Keratinocyte (primary cell): ENCODE results near the gene SUN5.

Experiments
- EZH2 ChIP-seq: IDR thresholded peaks from one replicate; pipeline ENCODE4 v1.6.1; 2012; ENCODE audit warnings: inconsistent platforms, mild to moderate bottlenecking, low read length, moderate library complexity
- TF ChIP-seq, protein P1 (sequence below), 3 experiments: IDR thresholded peaks in 1 of 3; conservative IDR thresholded peaks in 1 of 3; optimal IDR thresholded peaks in 1 of 3; 2 replicates in 2 of 3; 3 replicates in 1 of 3; pipeline versions ENCODE3 to v1.5.1; 2011; ENCODE audit warnings: low read length in 3 of 3, mild to moderate bottlenecking in 3 of 3, moderate library complexity in 2 of 3, control low read depth in 1 of 3, inconsistent platforms in 1 of 3; ENCODE audit not compliant: insufficient read depth in 2 of 3; ENCODE audit errors: extremely low read depth in 1 of 3

DNA sequence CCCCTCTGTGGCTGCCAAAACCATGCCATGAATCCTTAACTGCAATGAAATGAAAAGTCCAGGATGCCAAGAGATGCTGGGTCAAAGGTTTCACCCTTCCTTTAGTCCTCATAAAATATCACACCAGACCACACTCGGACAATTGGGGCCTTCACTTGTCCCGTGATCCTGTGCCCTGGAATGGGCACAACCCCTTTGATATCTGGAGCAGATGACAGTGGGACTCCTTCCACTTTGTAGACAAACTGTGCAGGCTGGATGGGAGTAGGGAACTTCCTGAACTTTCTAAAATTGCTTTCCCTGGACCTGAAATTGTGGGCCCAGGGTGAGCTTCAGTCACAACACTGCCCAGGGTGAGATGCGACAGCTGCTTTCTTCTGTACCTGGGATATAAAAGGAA, 17.6 kb upstream of the SUN5 start:
- TF ChIP-seq, protein P1, sequence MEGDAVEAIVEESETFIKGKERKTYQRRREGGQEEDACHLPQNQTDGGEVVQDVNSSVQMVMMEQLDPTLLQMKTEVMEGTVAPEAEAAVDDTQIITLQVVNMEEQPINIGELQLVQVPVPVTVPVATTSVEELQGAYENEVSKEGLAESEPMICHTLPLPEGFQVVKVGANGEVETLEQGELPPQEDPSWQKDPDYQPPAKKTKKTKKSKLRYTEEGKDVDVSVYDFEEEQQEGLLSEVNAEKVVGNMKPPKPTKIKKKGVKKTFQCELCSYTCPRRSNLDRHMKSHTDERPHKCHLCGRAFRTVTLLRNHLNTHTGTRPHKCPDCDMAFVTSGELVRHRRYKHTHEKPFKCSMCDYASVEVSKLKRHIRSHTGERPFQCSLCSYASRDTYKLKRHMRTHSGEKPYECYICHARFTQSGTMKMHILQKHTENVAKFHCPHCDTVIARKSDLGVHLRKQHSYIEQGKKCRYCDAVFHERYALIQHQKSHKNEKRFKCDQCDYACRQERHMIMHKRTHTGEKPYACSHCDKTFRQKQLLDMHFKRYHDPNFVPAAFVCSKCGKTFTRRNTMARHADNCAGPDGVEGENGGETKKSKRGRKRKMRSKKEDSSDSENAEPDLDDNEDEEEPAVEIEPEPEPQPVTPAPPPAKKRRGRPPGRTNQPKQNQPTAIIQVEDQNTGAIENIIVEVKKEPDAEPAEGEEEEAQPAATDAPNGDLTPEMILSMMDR (optimal IDR thresholded peaks at IDR 0.05 in 1 of 3, IDR thresholded peaks at IDR 0.05 in 1 of 3, conservative IDR thresholded peaks at IDR 0.05 in 1 of 3; ENCODE audit: extremely low read depth in 1 of 3, insufficient read depth in 2 of 3, low read length in 3 of 3), result no peak
- TF ChIP-seq EZH2, result no peak
